Trophoblast cell (in vitro differentiated cells and primary cell): ENCODE results near the gene PTS.

Experiments used
- DNase-seq, 2 donors: peaks; one replicate each; pipeline ENCODE4 v3.0.0-alpha.2; 2016
- H2AFZ ChIP-seq: 2 replicates; pipeline ENCODE4 v1.6.1; 2013; ENCODE audit warnings: low read length, moderate library complexity, mild to moderate bottlenecking; ENCODE audit not compliant: insufficient read depth, poor library complexity
- H2AK5ac ChIP-seq: 2 replicates; pipeline ENCODE4 v1.6.1; 2013; ENCODE audit warnings: mild to moderate bottlenecking, low read length
- H2BK120ac ChIP-seq: 2 replicates; pipeline ENCODE4 v1.6.1; 2013; ENCODE audit warnings: low read length, mild to moderate bottlenecking, moderate library complexity; ENCODE audit not compliant: insufficient read depth, poor library complexity
- H2BK12ac ChIP-seq: 2 replicates; pipeline ENCODE4 v1.6.1; 2013; ENCODE audit warnings: mild to moderate bottlenecking, low read length, moderate library complexity
- H2BK5ac ChIP-seq: 2 replicates; pipeline ENCODE4 v1.6.1; 2013; ENCODE audit warnings: low read length, low read depth, moderate library complexity, mild to moderate bottlenecking; ENCODE audit not compliant: poor library complexity
- H3K14ac ChIP-seq: 2 replicates; pipeline ENCODE4 v1.6.1; 2013; ENCODE audit warnings: mild to moderate bottlenecking, low read length
- H3K18ac ChIP-seq: 2 replicates; pipeline ENCODE4 v1.6.1; 2013; ENCODE audit warnings: mild to moderate bottlenecking, low read length
- H3K23ac ChIP-seq: 2 replicates; pipeline ENCODE4 v1.6.1; 2013; ENCODE audit warnings: low read length
- H3K27ac ChIP-seq: 2 replicates; pipeline ENCODE4 v1.5.1; 2013; ENCODE audit warnings: low read depth, mild to moderate bottlenecking, inconsistent platforms, low read length, moderate library complexity
- H3K27me3 ChIP-seq: 2 replicates; pipeline ENCODE4 v1.6.1; 2013; ENCODE audit warnings: inconsistent platforms, mild to moderate bottlenecking, low read length, moderate library complexity; ENCODE audit not compliant: insufficient read depth
- H3K36me3 ChIP-seq, 2 experiments: 1 replicate in 1 of 2; 2 replicates in 1 of 2; pipeline ENCODE4 v1.6.1; 2013; ENCODE audit warnings: low read length in 2 of 2, mild to moderate bottlenecking in 2 of 2, moderate library complexity in 1 of 2; ENCODE audit not compliant: insufficient read depth in 2 of 2, control insufficient read depth in 1 of 2
- H3K4ac ChIP-seq: 2 replicates; pipeline ENCODE4 v1.6.1; 2013; ENCODE audit warnings: low read depth, mild to moderate bottlenecking, low read length, moderate library complexity
- H3K4me1 ChIP-seq, 2 experiments: 1 replicate in 1 of 2; 2 replicates in 1 of 2; pipeline ENCODE4 v1.6.1; 2013; ENCODE audit warnings: low read length in 2 of 2, mild to moderate bottlenecking in 2 of 2, moderate library complexity in 1 of 2; ENCODE audit not compliant: insufficient read depth in 2 of 2, control insufficient read depth in 1 of 2
- H3K4me2 ChIP-seq: 2 replicates; pipeline ENCODE4 v1.6.1; 2013; ENCODE audit warnings: inconsistent platforms, mild to moderate bottlenecking, low read length, moderate library complexity
- H3K4me3 ChIP-seq: 2 replicates; pipeline ENCODE4 v1.5.1; 2013; ENCODE audit warnings: mild to moderate bottlenecking, low read depth, low read length, inconsistent platforms
- H3K79me1 ChIP-seq: one replicate; pipeline ENCODE4 v1.6.1; 2013; ENCODE audit warnings: low read length
- H3K79me2 ChIP-seq: 2 replicates; pipeline ENCODE4 v1.6.1; 2013; ENCODE audit warnings: low read length, mild to moderate bottlenecking; ENCODE audit not compliant: control insufficient read depth, insufficient read depth, poor library complexity
- H3K9ac ChIP-seq: 2 replicates; pipeline ENCODE4 v1.6.1; 2013; ENCODE audit warnings: mild to moderate bottlenecking, low read length
- H3K9me3 ChIP-seq: 2 replicates; pipeline ENCODE4 v1.6.1; 2013; ENCODE audit warnings: low read depth, mild to moderate bottlenecking, control low read depth, inconsistent platforms, low read length; ENCODE audit not compliant: insufficient read depth
- H4K12ac ChIP-seq: 2 replicates; pipeline ENCODE4 v1.6.1; 2013; ENCODE audit warnings: low read depth, mild to moderate bottlenecking, low read length, moderate library complexity
- H4K8ac ChIP-seq: 2 replicates; pipeline ENCODE4 v1.6.1; 2013; ENCODE audit warnings: low read depth, mild to moderate bottlenecking, low read length, moderate library complexity
- H4K91ac ChIP-seq: one replicate; pipeline ENCODE4 v1.6.1; 2013; ENCODE audit warnings: low read depth, mild to moderate bottlenecking, low read length, moderate library complexity
- WGBS: extraction: QIAGEN DNeasy Blood & Tissue Kit; methylation state at CpG from one replicate; pipeline ENCODE4 v1.1.7; 2013; ENCODE audit warnings: missing lambda C conversion rate; ENCODE audit not compliant: insufficient read length, insufficient coverage; ENCODE audit errors: extremely low coverage; 5-methylcytosine and 5-hydroxymethylcytosine counted together

The PTS gene

GRCh38 chr11:112235750-112236390 lies 9.6 kb downstream of the PTS start:
- Histone ChIP-seq H3K27me3 (no peaks in the 10 kb centered on the region), H3K23ac (no peak overlapping the region), H3K14ac (no peak overlapping the region), H3K36me3 (peaks cover 23 to 38% of the 10 kb centered on the region in 2 experiments), H3K4me3 (no peak overlapping the region), H2BK5ac (no peak overlapping the region), H2BK120ac (no peak overlapping the region), H3K18ac (no peak overlapping the region), H3K79me1 (peaks cover 7% of the 10 kb centered on the region), H3K9me3 (peaks cover 2% of the 10 kb centered on the region), H4K12ac (no peak overlapping the region), H4K8ac (no peak overlapping the region), H2AK5ac (no peak overlapping the region), H3K4me2 (no peak overlapping the region), H2BK12ac (no peak overlapping the region), H3K4me1 (peaks cover 0 to 4% of the 10 kb centered on the region in 2 experiments), H3K9ac (no peak overlapping the region), H2AFZ (no peak overlapping the region), H3K27ac (no peak overlapping the region), H4K91ac (no peak overlapping the region), H3K79me2 (no peaks in the 10 kb centered on the region), H3K4ac (no peak overlapping the region)
- WGBS: no CpG with 5 or more reads among the region's 8 CpGs
- no peak for DNase-seq

GRCh38 chr11:112237451-112237850 lies 11.2 kb downstream of the PTS start:
- DNase-seq: no peak
- H3K79me1 ChIP-seq: peaks cover 9% of the 10 kb centered on the region
- peaks cover 23 to 36% of the 10 kb centered on the region in 2 experiments for H3K36me3 ChIP-seq
- H3K14ac ChIP-seq: no peak overlapping the region
- H3K4me2 ChIP-seq: no peak overlapping the region
- H4K91ac ChIP-seq: no peak overlapping the region
- no peak overlapping the region for H2BK12ac ChIP-seq
- no peak overlapping the region for H3K9ac ChIP-seq
- H2BK5ac ChIP-seq: no peak overlapping the region
- WGBS: no CpG with 5 or more reads among the region's 4 CpGs
- H3K27ac ChIP-seq: no peak overlapping the region
- H3K4ac ChIP-seq: no peak overlapping the region
- no peaks in the 10 kb centered on the region for H3K79me2 ChIP-seq
- H3K4me3 ChIP-seq: no peak overlapping the region
- H3K4me1 ChIP-seq: peaks cover 0 to 8% of the 10 kb centered on the region in 2 experiments
- peaks cover 2% of the 10 kb centered on the region for H3K9me3 ChIP-seq
- H3K23ac ChIP-seq: no peak overlapping the region
- no peak overlapping the region for H2BK120ac ChIP-seq
- no peak overlapping the region for H2AFZ ChIP-seq
- H4K12ac ChIP-seq: no peak overlapping the region
- no peak overlapping the region for H4K8ac ChIP-seq
- no peaks in the 10 kb centered on the region for H3K27me3 ChIP-seq
- no peak overlapping the region for H3K18ac ChIP-seq
- no peak overlapping the region for H2AK5ac ChIP-seq

- Histone ChIP-seq H4K8ac (no peak overlapping the region), H3K4ac (no peak overlapping the region), H3K79me1 (peaks cover 9% of the 10 kb centered on the region)
These were observed 11.8 kb downstream of the PTS start for GRCh38 chr11:112238041-112238440.

GRCh38 chr11:112241486-112241885 lies 15.3 kb downstream of the PTS start:
- H4K91ac ChIP-seq: no peak overlapping the region
- no peak overlapping the region for H2BK120ac ChIP-seq
- H3K23ac ChIP-seq: no peak overlapping the region
- H3K18ac ChIP-seq: no peak overlapping the region
- H3K27me3 ChIP-seq: no peaks in the 10 kb centered on the region
- no peak overlapping the region for H3K14ac ChIP-seq
- no peak overlapping the region for H2AFZ ChIP-seq
- peaks cover 21 to 34% of the 10 kb centered on the region in 2 experiments for H3K36me3 ChIP-seq
- peaks cover 9% of the 10 kb centered on the region for H3K79me1 ChIP-seq
- no peak overlapping the region for H3K4me3 ChIP-seq
- H4K12ac ChIP-seq: no peak overlapping the region
- H4K8ac ChIP-seq: no peak overlapping the region
- no peak overlapping the region for H3K9ac ChIP-seq
- no peak overlapping the region for H3K4me2 ChIP-seq
- no CpG with 5 or more reads among the region's 3 CpGs for WGBS
- no peaks in the 10 kb centered on the region for H3K79me2 ChIP-seq
- peak overlapping the region; percentile 57 for H3K27ac ChIP-seq
- no peak overlapping the region for H2BK5ac ChIP-seq
- no peak overlapping the region for H2BK12ac ChIP-seq
- H3K4ac ChIP-seq: no peak overlapping the region
- H3K9me3 ChIP-seq: peaks cover 5% of the 10 kb centered on the region
- no peak overlapping the region for H2AK5ac ChIP-seq
- peaks cover 0 to 8% of the 10 kb centered on the region in 2 experiments for H3K4me1 ChIP-seq
- peak; percentile 28 to 78 for DNase-seq

More at GRCh38 chr11:112238041-112238440, 11.8 kb downstream of the PTS start:
- no CpG with 5 or more reads among the region's 3 CpGs for WGBS
- H3K79me2 ChIP-seq: no peaks in the 10 kb centered on the region
- no peak overlapping the region for H2BK5ac ChIP-seq
- no peak overlapping the region for H3K14ac ChIP-seq
- H2BK120ac ChIP-seq: no peak overlapping the region
- no peak overlapping the region for H4K12ac ChIP-seq
- H3K4me1 ChIP-seq: peaks cover 0 to 8% of the 10 kb centered on the region in 2 experiments
- no peak overlapping the region for H3K4me2 ChIP-seq
- no peak overlapping the region for H2AFZ ChIP-seq
- no peak overlapping the region for H3K4me3 ChIP-seq
- H3K9ac ChIP-seq: no peak overlapping the region
- H2AK5ac ChIP-seq: no peak overlapping the region
- H2BK12ac ChIP-seq: no peak overlapping the region
- H4K91ac ChIP-seq: no peak overlapping the region
- H3K27ac ChIP-seq: no peak overlapping the region
- DNase-seq: no peak
- H3K18ac ChIP-seq: no peak overlapping the region
- peaks cover 25 to 40% of the 10 kb centered on the region in 2 experiments for H3K36me3 ChIP-seq
- no peak overlapping the region for H3K23ac ChIP-seq
- H3K9me3 ChIP-seq: peaks cover 2% of the 10 kb centered on the region
- no peaks in the 10 kb centered on the region for H3K27me3 ChIP-seq
